Activated T-helper 9 cell treated with anti-CD3 and anti-CD28 coated beads, Interleukin-2, amount 50 U/mL, for 16 hours (primary cell): ENCODE results near the gene SYN1.
A peak's percentile ranks its signal among the peaks of the same experiment; 100 is the strongest.

Source experiments
- DNase-seq: peaks from one replicate; pipeline ENCODE4 v3.0.0-alpha.2; 2020; ENCODE audit warnings: low read depth

Gene SYN1

DNA sequence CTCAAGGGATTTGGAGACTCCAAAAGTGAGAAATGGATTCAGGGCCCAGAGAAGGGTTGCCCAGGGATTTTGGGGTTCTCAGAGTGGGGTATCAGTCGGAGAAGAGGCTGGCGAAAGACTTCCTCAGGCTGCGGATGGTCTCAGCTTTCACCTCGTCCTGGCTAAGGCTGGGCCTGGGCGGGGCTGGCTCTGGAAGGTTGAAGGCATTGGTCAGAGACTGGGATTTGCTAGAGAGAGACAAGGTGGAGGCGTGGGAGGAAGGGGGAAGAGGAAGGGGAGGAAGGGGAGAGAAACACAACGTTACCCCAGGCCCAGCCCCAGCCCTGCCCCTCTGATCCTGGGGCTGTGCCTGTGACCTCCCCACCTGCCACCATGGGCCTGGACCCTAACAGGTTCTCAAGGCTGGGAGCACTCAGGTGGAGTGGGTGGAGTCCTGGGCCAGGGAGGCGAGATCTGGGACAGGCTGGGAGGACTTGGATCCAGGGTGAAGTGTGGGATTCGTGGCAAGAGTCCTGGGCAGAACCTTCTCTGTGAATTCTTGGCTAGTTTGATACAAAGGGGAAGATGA lies 46.8 kb downstream of the SYN1 start:
- DNase-seq = no peak

DNA sequence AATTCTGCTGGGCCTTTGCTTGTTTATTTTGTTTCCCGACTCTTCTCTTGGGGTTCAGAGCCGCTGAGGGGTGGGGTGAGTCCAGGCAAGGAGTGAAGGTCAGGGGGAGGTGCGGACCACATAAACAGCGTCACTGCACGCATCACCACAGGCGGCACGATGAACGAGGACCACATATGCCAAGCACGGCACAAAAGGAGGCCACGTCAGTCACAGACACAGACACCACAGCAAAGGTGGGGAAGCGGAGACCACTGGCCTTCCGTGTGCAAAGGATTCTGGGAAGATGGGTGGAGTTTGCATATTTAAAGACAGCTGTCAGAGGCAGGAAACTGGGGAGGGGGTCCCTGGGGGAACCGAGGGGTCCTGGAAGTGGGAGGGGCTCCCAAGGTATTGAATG lies 47.8 kb downstream of the SYN1 start:
- DNase-seq = no peak

DNA sequence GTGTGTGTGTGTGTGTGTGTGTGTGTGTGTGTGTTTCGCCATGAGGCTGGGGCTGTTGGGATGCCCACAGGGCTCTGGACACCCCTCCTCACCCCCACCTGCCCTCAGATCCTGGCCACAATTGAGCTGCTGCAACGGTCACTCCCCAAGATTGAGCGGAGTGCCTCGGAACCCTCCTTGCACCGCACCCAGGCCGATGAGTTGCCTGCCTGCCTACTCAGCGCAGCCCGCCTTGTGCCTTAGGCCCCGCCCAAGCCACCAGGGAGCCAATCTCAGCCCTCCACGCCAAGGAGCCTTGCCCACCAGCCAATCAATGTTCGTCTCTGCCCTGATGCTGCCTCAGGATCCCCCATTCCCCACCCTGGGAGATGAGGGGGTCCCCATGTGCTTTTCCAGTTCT lies 48.4 kb downstream of the SYN1 start:
- DNase-seq = no peak

DNA sequence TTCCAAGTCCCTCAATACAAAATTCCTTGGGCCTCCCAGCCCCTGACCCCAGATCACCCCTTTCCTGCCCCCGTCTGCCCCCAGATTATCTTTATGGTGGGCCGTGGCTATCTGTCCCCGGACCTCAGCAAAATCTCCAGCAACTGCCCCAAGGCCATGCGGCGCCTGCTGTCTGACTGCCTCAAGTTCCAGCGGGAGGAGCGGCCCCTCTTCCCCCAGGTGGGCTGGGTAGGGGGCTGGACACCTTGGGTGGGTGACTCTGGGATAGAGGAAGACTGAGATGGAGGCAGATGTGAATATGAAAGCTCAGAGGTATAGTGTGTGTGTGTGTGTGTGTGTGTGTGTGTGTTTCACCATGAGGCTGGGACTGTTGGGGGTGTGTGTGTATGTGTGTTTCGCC lies 48.9 kb downstream of the SYN1 start:
- no peak for DNase-seq

DNA sequence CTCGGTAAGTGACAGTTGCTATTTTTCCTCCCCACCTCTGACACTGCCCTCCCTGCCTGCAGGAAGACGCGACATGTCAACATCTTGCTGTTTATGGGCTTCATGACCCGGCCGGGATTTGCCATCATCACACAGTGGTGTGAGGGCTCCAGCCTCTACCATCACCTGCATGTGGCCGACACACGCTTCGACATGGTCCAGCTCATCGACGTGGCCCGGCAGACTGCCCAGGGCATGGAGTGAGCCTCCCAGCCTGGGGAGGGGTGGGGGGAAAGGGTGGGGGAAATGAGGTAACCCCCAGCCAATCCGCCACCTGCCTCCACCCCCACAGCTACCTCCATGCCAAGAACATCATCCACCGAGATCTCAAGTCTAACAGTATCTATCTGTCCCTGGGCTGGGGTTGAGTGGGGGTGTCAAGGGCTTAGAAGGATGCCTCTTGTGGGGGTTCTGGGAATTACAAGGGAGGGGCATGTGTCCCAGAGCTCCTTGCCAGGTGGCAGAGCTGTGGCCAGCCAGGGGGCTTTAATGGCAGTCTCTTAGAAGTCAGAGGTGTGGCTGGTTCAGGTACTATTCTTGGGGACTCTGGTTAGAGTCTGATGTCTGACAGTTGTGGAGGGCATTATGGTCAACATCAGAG lies 50.9 kb downstream of the SYN1 start:
- no peak for DNase-seq

DNA sequence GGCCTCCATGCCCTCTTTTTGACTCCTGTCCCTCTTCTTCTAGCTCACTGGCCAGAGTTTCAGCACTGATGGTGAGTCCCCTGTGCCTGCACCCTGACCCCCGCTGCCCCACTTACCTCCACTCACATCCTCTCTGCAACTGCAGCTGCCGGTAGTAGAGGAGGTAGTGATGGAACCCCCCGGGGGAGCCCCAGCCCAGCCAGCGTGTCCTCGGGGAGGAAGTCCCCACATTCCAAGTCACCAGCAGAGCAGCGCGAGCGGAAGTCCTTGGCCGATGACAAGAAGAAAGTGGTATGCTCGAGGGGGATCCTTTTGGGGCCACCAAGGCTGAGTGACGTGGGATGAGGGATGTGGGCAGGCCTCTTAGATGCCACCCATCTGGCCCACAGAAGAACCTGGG lies 52.8 kb downstream of the SYN1 start:
- no peak for DNase-seq

DNA sequence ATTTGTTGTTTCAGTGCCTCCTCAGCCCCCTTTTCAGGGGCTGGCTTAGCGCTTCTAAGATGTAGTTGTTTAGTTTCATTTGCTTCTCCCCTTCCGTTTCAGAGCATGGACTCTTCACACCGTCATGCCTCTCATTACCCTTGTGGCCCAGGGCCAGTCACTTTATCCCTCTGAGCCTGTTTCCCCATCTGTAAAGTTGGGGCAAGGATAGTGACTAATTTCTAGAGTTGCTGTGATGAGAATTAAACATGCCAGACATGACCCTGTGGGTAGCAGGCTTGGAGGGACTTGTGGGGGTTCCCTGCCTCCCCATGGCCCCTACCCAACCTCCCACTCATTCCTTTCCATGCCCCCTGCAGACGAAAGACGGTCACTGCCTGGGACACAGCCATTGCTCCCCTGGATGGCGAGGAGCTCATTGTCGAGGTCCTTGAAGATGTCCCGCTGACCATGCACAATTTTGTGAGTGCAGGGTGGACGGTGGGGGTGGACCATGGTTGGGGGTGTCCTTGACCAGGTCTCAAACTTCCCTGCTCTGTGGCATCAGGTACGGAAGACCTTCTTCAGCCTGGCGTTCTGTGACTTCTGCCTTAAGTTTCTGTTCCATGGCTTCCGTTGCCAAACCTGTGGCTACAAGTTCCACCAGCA lies 55.1 kb downstream of the SYN1 start:
- no peak for DNase-seq

DNA sequence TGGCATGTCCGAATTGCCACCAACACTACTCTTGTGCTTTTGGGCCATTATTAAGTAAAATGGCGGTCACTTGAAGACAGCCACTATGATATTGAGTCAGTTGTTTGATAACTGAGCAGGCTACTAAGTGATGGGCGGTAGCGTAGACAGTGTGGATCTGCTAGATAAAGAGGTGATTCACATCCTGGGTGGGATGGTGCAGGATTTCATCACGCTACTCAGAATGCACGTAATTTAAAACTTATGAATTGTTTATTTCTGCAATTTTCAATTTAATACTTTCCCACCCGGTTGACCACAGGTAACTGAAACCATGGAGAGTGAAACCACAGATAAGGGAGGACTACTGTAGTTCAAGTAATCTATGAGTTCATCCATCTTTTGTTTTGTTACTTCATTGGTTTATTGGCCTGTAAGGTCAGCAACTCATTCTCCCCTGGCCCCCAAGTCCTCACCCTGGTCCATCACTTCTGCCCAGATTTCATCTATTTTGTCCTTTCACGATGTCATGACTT lies 55.8 kb downstream of the SYN1 start:
- DNase-seq = no peak

DNA sequence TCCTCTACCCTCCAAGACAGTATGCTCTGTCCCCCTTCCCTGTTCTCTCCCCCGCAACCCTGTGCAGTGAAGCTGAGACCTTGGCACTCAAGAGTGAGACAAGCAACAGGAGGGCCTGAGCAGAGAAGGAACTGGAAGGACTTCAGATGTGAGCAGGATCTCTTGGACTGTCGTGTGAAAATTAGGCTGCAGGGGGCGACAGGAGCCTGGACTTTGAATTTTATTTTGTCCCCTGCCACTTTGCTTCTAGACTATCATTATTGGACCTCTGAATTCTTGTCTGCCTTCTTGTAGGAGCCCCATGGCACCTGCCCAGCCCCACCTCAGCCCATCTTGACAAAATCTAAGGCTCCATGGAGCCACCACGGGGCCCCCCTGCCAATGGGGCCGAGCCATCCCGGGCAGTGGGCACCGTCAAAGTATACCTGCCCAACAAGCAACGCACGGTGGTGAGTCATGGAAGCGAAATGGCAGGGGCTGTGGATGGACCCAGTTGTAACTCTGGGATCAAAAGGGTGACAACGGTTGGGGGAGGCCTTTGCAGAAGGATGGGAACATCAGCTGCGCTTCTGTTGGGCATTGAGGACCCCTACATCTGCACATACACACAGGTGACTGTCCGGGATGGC lies 56.9 kb downstream of the SYN1 start:
- DNase-seq = no peak

DNA sequence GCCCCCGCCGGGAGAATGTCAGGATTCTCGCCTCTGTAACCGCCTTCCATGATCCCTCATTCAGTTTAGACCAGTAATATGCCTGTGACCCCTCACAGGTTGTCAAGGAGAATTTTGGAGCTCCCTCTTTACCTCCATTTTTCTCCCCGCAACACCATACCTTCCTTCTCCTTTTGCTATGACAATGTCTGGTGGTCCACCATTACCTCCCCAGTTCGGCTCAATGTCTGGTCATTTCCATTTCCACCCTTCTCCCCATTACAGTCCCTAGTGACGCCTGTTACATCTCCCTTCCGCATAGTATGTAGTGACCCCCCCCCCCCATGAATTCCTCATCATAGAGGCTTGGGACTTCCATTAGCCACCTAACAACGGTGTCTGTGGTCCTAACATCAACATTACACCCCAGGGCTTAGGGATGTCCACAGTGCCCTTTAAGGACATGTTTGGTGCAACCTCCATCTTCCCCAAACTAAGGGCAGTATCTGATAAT lies 58.0 kb downstream of the SYN1 start:
- no peak for DNase-seq

DNA sequence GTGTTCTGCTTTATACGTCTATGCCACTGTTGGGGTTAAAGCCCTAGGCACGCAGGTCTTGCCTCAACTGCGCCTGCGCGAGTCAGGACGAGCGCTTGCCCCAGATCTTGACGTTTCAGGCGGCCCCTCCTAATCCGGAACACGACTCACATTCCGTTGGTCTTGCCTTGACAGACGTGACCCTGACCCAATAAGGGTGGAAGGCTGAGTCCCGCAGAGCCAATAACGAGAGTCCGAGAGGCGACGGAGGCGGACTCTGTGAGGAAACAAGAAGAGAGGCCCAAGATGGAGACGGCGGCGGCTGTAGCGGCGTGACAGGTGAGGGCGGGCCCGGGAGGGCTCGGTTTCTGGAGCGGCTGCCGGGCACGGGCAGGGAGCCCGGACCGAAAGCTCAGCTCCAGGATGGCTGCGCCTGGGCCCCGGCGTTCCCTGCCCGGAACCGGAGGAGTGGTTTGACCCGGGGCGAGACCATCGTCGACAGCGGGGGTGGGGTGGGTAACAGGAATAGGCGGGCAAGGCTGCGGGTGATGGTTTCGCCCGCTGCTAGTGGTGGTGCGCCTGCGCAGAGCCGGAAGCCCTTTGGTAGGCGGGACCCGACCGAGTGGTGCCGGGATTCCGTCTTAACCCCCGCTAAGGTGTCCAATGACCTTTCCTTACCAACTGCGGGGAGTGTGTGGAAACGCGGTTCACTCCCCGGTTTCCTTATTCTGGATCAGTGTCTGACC lies 58.6 kb downstream of the SYN1 start, which contains the start of gene ARAF:
ARAF (plus strand) TSS at position 272 of the 725 bp plus-strand sequence. CDS start 1,763 bp downstream, outside the sequence.
- peak; percentile 88 for DNase-seq

DNA sequence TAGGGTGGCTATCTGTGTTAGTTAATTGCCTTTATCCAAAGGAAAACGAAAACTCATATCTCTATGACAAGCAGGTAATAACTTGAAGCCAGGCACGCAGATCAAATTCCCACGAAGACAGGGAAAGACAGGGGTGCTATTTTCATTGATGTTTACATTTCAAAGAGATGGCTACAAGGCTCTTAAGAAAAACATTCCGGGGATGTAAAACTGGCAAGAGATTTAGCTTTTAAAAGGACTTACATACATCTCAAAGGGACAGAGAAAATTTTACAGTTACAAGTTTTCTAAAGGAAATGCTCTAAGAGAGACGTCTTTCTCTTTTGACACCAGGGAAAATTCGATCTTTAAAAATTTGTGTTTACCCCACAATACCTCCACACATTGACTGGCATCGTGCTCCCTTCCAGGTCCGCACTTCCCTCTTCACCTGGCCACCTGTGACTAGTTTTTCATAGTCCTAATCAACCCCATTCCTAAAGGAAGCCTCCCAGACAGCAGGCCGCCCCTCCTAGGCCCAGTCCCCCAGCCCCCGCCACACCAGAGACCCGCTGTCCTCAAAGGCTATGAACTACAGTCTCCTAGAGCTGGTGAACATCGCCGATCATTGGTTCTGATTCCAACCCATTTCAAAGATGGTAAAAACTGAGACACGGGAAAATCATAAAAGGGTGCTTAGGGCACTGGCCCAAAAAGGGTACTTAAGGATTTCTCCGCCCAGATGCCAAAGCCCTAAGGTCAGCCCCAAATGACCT lies 59.3 kb downstream of the SYN1 start:
- DNase-seq = no peak

DNA sequence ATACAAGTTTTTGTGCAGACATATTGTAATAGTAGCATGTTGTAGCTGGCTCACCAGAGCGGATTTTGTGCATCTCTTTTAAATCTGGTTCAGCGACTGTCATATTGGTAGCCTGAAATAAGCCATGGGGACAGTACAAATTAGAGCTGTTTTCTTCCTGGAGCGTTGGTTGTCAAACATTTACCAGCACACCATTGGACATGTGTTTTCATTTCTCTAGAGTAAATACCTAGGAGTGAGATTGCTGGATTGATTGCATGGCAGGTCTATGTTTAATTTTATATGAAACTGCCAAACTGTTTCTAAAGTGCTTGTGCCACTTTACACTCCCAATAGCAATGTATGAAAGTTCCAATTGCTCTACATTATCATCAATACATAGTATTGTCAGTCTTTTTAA lies 61.2 kb downstream of the SYN1 start:
- DNase-seq = no peak

DNA sequence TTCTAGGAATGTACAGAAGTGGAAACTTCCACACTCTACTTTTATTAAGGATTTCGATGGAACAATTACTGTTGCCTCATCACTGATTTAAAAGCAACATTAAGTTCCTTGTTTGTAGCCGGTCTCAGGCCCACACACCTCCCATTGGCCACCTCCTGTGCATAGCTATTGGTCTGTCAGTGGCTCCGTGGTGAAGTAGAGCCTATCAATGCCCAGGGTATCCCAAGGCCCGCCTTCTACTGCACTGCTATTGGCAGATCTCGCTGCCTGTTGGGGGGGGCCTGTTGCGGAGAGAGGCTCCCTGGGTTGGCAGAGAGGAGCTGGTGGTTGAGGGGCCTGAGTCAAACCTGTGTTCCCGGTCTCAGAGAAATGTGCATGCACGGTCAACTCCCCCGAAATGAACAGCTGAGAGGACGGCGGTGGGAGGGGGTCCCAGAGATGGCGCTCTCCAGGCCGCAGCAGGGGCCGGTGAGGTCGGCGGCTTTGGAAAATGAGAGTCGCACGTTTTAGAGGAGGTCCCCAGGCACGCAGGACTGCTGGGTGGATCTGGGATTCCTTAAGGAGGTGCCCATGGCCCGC lies 63.5 kb downstream of the SYN1 start:
- DNase-seq = peak; percentile 66

DNA sequence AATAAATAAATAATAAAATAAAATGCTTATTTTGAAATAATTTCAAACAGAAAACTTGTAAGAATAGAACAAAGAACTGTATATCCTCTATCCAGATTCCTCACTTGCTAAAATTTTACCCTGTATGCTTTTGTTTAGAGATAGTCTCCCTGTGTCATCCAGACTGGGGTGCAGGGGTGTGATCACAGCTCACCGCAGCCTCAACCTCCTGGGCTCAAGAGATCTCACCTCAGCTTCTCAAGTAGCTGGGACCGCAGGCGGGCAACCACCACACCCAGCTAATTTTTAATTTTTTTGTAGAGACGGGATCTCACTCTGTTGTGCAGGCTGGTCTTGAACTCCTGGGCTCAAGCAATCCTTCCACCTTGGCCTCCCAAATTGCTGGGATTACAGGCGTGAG lies 76.2 kb downstream of the SYN1 start:
- DNase-seq = no peak

DNA sequence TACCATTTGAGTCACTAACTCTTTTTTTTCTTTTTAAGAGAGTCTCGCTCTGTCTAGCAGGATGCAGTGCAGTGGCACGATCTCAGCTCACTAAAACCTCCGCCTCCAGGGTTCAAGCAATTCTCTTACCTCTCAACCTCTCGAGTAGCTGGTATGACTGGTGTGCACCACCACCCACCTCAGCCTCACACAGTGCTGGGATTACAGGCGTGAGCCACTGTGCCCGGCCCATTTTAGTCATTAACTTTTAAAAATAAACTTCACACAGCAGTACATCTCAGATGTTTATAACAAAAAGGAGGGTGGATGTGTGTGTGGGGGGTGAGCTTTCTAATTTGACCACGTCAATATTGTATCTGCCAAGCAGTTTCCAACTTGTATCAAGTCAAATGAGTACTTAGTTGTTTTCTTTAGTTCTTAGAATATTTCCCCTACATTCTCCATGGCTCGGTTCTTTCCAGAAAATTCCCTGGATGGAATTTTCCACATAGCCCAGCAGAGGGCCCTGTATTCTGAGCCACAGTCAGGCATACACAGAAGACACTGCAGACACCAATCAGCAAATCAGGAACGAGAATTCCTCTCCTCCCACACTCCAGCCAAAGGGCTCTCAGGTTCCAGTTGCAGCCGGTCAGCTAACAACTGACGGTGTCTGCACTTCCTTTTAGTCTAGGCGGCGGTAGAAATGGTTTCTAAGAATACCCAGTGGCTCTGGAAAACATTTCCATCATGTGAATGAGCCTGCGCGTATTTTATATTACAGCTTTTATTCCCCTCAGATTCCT lies 78.7 kb downstream of the SYN1 start:
- DNase-seq = no peak

DNA sequence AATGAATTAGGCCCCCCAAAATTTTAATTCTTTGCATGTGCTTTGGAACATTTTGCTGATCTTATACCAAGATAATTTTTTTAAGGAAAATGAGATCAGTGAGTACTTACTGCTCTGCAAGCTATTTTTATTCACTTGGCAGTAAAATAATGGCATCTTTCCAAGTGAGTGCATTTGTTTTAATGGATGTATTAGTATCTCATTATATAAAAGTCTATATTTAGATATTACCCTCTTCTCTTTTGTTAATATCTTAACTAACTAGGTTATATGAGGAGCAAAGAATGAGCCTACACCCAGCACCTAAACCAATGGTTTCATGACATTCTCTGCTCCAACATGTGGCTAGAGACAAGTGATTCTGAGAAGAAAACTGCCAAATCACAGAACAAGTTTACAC lies 79.8 kb downstream of the SYN1 start:
- DNase-seq = no peak

DNA sequence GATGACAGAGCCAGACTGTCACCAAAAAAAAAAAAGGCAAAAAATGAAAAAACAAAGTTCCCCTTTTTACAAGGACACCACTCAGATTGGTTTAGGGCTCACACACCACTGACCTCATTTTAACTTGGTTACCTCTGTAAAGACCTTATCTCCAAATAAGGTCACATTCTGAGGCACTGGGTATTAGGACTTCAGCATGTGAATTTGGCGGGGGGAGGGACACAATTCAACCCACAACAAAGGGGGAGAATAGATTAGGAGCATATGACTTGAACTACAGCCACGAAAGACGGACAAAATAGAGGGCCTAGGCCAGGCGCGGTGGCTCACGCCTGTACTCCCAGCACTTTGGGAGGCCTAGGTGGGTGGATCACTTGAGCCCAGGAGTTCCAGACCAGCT lies 89.6 kb downstream of the SYN1 start:
- DNase-seq = no peak

DNA sequence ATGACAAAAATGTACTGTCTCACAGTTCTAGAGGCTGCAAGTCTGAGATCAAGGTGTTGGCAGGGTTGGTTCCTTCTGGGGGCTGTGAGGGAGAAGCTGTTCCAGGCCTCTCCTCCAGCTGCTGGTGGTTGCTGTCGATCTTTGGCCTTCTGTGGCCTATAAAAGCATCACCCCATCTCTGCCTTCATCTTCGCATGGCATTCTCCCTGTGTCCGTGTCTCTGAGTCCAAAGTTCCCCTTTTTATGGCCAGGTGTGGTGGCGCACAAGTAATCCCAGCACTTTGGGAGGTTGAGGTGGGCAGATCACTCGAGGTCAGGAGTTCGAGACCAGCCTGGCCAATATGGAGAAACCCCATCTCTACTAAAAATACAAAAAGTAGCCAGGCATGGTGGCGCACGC lies 90.1 kb downstream of the SYN1 start:
- no peak for DNase-seq

DNA sequence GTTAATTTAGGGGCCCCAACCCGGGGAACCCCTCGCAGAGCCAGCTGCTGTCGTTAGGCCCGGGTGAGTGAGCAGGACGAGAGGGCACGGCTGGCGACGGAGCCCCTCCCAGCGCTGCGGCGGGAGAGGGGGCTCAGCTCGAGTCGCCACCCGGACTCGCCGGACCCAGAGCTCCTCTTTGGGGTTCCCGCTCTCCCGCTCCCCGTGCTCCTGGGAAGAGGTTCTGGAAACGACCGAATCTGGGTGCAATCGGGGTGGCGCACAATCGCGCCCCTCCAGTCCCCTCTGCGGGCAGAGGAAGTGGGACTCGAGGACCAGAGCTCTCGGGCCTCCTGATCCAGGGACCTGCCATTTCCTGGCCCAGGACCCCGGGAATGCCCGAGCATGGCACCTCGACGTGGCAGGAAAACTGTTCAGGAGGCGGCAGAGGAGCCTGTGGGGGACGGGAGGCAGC lies 95.9 kb downstream of the SYN1 start:
- no peak for DNase-seq
